ENCODE results near the gene EPHA1.

DNA sequence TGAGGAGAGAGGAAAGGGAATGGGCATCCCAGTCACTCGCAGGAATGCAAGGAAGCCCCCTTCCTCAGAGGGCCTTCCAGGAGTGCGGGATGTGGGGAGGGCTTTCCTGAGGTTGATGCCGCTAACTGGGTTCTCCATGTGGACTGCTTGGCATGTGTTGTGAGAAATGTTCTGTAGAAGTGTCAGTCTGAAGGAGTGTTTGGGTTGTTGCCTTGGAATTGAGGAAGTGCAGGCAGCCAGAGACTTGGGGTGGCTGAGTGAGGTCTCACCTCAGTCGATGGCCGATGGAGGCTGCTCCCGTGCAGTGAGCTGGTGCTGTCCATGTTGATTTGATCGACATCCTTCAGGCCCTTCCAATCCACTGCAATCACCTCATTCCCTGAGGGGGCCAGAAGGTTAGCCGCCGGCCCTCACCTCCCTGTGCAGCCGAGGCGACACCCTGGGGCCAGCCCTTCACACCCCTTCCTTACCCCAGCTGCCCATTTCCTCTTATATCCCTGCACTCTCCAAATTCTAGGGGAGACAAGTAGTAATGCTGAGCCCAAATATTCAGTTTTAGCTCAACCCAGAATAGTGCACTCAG lies 48.8 kb downstream of the EPHA1 start:
- TF ChIP-seq, protein P1, sequence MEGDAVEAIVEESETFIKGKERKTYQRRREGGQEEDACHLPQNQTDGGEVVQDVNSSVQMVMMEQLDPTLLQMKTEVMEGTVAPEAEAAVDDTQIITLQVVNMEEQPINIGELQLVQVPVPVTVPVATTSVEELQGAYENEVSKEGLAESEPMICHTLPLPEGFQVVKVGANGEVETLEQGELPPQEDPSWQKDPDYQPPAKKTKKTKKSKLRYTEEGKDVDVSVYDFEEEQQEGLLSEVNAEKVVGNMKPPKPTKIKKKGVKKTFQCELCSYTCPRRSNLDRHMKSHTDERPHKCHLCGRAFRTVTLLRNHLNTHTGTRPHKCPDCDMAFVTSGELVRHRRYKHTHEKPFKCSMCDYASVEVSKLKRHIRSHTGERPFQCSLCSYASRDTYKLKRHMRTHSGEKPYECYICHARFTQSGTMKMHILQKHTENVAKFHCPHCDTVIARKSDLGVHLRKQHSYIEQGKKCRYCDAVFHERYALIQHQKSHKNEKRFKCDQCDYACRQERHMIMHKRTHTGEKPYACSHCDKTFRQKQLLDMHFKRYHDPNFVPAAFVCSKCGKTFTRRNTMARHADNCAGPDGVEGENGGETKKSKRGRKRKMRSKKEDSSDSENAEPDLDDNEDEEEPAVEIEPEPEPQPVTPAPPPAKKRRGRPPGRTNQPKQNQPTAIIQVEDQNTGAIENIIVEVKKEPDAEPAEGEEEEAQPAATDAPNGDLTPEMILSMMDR (IDR thresholded peaks at IDR 0.05) = no peak
- no peak for TF ChIP-seq EP300 (IDR thresholded peaks at IDR 0.05)
- no peak for TF ChIP-seq POLR2AphosphoS5 (IDR thresholded peaks at IDR 0.05)
